NCI-H82 treated with DMSO at 0.1 percent for 48 hours (cell line): ENCODE measurements around the gene ABCC4.

Experiments used
- DNase-seq: peaks from one replicate; lab custom pipeline; 2025; ENCODE audit not compliant: unreplicated experiment; lab: John Stamatoyannopoulos, UW

Gene ABCC4

DNA sequence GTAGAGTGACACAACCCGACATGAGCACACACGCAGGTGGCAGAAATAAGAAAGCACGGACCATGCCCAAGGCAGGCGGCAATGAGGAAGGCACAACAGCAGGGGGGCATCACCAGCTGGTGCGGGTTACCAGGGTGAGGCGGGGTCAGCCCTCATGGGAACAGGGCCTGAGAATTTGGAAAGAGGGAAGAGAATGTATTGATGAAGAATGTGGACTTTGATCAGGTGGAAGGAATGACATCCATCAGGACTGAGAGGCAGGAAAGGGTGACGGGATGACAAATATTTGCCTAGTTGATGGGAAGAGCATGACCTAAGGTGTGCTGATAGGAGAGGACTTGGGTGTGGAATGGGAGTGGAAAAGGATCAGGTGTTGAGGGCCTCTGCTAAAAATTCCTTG lies 177.5 kb downstream of the ABCC4 start:
- DNase-seq = no peak

DNA sequence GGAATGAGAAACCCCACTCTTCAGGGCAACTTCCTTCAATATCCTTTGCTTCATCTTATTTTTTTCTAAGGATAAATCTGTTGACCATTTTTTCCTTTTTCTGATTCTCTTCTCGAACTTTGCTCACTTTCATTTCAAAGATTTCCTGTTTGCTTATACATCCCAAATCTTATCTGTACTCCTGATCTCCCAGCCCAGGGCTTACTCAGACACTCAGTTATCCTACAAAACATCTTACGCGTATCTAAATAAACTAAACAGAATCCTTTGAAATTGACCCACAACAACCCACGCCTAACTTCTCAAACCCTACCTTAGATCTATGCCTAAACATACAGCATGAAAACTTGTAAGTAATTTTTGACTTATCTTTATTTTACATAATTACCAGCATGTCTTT lies 179.2 kb downstream of the ABCC4 start:
- no peak for DNase-seq

GRCh38 chr13:95121516-95121915 lies 179.7 kb downstream of the ABCC4 start:
- DNase-seq = no peak

- DNase-seq = no peak
Observed at GRCh38 chr13:95120650-95121049, 180.6 kb downstream of the ABCC4 start.

DNA sequence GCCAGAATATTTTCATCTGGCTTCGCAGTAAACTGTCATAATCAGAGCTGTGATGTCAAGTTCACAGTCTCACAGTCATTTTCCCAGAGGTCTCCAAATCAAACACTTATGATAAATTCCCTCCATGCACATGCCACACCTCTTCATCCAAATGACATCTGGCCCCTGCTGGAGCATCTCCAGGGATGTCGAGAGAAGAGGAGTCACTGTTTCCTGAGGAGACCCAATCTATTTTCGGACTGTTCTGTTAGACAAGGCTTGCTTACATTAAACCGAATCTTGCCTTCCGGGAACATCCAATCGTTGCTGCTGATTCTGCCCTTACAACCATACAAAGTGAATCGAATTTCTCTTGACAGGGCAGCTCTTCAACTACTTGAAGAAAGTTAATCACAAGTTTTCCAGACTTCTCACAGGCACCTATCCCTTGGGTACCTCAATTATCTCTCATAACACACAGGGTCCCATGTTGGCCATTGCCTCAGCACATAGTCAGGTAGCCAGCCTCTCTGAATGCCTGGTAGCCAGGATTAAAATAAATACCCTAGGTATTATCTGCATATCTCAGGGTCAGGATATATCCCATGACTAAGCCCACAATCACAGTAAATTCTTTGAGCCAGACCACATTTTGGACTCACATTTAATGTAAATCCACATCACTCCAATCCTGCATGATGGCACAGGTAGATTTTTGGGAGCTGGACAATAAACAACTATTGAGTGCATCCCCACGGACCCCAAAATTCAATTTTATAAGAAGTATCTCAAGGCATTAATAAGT lies 182.5 kb downstream of the ABCC4 start:
- DNase-seq = no peak

- DNase-seq = no peak
Observed at GRCh38 chr13:95117092-95117491, 184.2 kb downstream of the ABCC4 start.

GRCh38 chr13:95115525-95115924 lies 185.7 kb downstream of the ABCC4 start:
- DNase-seq = no peak

DNA sequence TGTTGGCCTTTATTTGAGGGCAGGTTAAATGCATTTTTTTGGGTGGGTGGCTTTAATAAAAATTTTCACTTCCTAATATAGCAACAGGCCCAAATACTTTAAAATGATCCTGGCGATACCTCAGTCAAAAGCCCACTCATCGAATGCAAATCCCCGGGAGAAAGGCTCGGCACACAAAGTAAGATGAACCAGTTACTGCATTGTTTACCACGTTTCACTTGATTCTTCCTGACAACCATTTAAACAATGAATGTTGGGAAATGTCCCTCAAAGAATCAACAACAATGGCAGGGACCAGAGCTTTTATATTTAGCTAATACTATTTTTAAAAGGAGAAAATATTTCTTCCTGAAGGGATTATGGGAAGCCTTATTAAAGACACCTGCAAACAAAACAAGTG lies 187.7 kb downstream of the ABCC4 start:
- no peak for DNase-seq

- DNase-seq = no peak
Observed at GRCh38 chr13:95112883-95113282, 188.4 kb downstream of the ABCC4 start.

GRCh38 chr13:95111608-95112007 lies 189.6 kb downstream of the ABCC4 start:
- no peak for DNase-seq

DNA sequence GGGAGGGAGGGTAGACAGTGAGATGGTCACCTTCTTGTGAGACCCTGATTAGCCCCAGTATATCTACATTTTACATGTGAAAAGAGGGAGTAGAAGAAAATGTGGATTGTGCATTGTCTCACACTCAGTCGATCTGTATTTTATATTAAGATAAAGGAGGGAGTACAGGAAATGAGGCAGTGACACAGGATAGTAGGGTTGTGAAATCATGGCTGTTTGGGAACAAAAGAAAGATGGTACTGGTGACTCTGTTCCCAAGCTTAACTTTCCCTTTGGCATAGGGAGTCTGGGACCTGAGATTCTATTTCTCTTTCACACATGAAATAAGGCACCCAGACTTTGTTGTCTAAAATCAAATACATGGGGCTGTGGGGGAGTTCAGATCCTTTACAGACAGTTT lies 194.7 kb downstream of the ABCC4 start:
- no peak for DNase-seq

DNA sequence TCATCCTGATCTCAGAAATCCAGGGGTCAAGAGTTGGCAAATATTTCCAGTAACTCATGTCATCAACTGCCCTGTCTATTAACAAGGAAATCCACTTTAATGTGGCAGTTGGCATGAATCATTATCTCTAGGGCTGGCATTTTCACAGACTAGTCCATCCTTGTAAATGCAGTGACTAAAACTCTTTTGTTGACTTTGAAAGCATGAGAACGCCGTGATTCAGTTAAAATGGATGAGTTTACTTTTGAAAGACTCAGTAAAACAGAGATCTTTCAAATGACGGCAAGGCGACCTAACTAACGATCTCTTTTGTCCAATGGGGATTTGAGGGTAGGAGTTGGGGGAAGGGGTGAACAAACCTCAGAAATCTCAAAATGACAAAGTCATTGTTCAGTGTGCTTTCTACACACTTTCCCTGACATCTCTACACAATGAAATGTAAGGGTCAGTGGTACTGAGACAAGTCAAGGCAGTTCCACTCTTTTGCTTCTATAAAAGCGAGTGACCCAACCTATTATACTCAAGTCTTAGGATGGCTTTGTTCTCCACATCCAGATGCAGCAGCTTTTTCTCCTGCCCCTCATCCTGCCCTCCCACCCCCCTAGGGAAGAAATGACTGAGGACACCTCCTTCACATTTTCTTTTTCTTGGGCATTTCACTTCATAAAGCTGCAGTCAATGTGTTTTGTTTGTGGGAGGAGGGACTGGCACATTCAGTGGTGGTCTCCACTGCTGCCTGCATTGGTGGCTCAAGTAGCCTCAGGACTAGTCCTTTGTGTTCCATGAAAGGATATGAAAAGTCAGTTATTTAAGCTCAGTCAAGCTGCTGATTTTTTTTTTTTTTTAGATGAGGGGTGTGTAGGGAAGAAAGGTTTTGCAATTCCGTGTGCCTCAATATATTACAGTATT lies 200.5 kb downstream of the ABCC4 start:
- no peak for DNase-seq

GRCh38 chr13:95099541-95099940 lies 201.7 kb downstream of the ABCC4 start:
- no peak for DNase-seq

DNA sequence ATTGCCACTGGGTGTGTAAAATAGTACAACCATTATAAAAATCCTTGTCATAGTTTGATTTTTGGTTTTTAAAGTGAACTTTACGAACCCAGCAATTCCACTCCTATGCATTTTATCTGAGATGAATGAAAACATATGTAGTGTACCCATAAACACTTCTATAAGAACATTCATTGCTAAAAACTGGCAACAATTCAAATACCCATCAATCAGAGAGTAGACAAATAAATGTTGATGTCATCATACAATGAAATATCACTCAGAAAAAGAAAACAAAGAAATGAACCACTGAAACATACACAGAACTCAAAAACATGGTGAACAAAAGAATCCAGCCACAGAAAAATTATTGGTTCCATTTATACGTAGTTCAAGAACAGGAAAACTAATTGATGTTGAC lies 202.3 kb downstream of the ABCC4 start:
- no peak for DNase-seq

GRCh38 chr13:95091755-95092154 lies 209.5 kb downstream of the ABCC4 start:
- DNase-seq = no peak

DNA sequence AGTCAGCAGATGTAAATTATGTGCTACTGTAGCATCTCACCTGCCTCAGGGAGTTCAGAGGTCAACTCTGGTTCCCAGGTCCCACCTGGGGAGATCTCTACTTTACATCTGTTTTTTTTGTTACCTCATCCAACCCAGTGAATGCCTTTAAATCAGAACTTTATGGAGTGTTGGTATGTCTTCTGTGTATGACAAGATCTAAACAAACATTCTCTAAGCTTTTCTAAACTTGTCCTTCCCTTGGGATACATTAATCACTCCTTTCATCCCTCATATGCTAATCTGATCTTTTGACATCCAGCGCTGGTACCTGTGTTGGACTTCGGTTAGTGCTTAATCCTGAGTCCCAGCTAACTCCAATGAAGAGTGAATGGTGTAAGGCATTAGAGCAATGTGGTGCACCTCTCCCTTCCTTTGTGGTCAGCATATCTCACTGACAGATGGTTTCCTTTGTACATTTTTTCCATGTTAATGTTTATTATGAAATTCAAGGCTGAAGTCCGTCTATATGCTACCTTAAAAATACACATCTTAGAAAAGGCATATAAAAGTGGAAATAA lies 213.4 kb downstream of the ABCC4 start:
- no peak for DNase-seq

GRCh38 chr13:95086761-95087160 lies 214.5 kb downstream of the ABCC4 start:
- peak; percentile 2 for DNase-seq

DNA sequence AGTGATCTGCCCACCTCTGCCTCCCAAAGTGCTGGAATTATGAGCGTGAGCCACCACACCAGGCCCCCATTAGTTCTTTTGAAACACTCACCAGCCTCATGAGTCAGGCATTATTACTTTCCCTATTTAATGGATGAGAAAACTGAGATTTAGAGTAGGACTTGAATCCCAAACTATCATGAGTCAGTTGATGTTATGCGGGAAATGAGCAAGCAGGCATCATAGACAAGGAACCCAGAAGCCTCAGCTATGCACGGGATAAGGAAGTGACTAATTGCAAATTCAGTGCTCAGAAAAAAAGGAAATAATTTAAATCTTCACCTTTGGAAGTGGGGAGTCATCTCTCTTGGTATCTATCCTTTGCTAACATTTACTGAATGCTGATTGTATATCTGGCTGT lies 217.5 kb downstream of the ABCC4 start:
- no peak for DNase-seq

DNA sequence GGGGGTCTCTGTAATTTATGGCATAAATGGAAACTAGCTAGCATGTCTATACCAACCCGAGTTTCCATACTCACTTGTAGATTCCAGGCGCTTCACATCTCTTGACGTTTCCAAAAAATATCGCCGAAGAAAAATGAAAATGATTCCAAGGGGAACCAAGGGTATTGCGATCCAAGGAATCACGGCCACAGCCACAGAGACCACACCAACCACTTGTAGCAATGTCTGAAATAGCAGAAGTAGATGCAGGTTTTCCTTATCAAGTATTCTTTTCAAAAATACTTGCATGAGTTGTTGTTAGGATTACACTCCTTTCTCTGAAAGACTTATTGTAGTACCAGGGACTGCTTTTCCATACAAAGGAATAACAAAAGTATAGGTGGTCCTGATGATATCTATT lies 218.2 kb downstream of the ABCC4 start:
- no peak for DNase-seq

- DNase-seq = no peak
Observed at GRCh38 chr13:95075506-95075905, 225.7 kb downstream of the ABCC4 start.

- no peak for DNase-seq
Observed at GRCh38 chr13:95074820-95075219, 226.4 kb downstream of the ABCC4 start.

- no peak for DNase-seq
Observed at GRCh38 chr13:95073747-95074311, 227.4 kb downstream of the ABCC4 start.
